Parathyroid adenoma (tissue), 2 donors: ENCODE data around the gene CASP7.

Source experiments
- H2AFZ ChIP-seq: fragments of 300-600 bp; sonication (generic); one replicate; pipeline ENCODE4 v1.7.0; 2017; ENCODE audit warnings: antibody characterized with exemption, mild to moderate bottlenecking
- H3K27ac ChIP-seq: fragments of 300-600 bp; sonication (generic); one replicate; pipeline ENCODE4 v1.7.0; 2017
- H3K27me3 ChIP-seq: fragments of 300-600 bp; sonication (generic); one replicate; pipeline ENCODE4 v1.7.0; 2017; ENCODE audit warnings: low read length; ENCODE audit not compliant: control insufficient read depth, insufficient read depth
- H3K36me3 ChIP-seq: fragments of 300-600 bp; sonication (generic); one replicate; pipeline ENCODE4 v1.7.0; 2017; ENCODE audit warnings: low read length; ENCODE audit not compliant: control insufficient read depth, insufficient read depth
- H3K4me1 ChIP-seq: fragments of 300-600 bp; sonication (generic); one replicate; pipeline ENCODE4 v1.7.0; 2017; ENCODE audit warnings: control low read depth
- H3K4me2 ChIP-seq: fragments of 300-600 bp; sonication (generic); one replicate; pipeline ENCODE4 v1.7.0; 2017; ENCODE audit warnings: low read length
- H3K4me3 ChIP-seq: fragments of 300-600 bp; sonication (generic); one replicate; pipeline ENCODE4 v1.7.0; 2017; ENCODE audit warnings: low read depth, low read length
- H3K79me2 ChIP-seq: fragments of 300-600 bp; sonication (generic); one replicate; pipeline ENCODE4 v1.7.0; 2017; ENCODE audit warnings: control low read depth
- H3K9ac ChIP-seq: fragments of 300-600 bp; sonication (generic); one replicate; pipeline ENCODE4 v1.7.0; 2017; ENCODE audit warnings: mild to moderate bottlenecking
- H3K9me3 ChIP-seq: fragments of 300-600 bp; sonication (generic); one replicate; pipeline ENCODE4 v1.7.0; 2017; ENCODE audit warnings: low read length; ENCODE audit not compliant: control insufficient read depth
- TF ChIP-seq, protein P1 (sequence below): fragments of 300-600 bp; sonication (generic); IDR thresholded peaks from one replicate; pipeline ENCODE4 v1.7.0; 2017; ENCODE audit warnings: antibody characterized with exemption, mild to moderate bottlenecking
- donor health status: primary hyperparathyroidism.

The CASP7 gene

DNA sequence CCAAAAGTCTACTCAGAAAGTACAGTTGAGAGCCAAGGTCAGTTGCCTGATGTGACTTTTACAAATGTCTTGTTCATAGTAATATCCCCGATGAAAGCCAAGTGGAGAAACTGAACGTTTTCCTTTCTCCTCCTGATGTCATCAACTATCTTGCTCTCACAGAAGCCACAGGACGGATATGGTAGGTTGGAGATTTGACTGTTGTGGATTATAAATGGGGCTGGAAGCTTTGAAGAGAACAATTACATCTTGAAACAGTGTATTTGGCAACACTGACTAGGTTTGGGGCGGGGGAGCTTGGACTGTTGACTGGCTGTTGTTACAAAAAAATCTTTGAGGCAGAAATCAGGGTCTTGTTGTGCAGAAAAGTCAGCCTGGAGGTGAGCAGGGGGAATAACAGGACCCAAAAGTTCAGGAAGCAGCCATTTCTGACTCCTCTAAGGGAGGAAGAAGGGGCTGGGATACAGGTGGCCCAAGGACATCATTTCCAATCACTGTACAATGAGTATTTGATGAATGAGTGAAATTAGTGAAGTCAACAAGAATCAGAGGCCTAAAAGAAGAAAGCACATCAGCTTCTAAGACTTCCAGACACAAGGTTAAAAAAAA is 96.1 kb downstream of the CASP7 start:
- Histone ChIP-seq H3K4me2 (no peak overlapping the region), H3K9me3 (no peaks in the 10 kb centered on the region), H3K4me3 (no peak overlapping the region), H2AFZ (no peak overlapping the region), H3K9ac (no peak overlapping the region), H3K79me2 (no peaks in the 10 kb centered on the region), H3K27ac (no peak overlapping the region), H3K4me1 (no peaks in the 10 kb centered on the region), H3K27me3 (no peaks in the 10 kb centered on the region), H3K36me3 (no peaks in the 10 kb centered on the region)
- TF ChIP-seq, protein P1, sequence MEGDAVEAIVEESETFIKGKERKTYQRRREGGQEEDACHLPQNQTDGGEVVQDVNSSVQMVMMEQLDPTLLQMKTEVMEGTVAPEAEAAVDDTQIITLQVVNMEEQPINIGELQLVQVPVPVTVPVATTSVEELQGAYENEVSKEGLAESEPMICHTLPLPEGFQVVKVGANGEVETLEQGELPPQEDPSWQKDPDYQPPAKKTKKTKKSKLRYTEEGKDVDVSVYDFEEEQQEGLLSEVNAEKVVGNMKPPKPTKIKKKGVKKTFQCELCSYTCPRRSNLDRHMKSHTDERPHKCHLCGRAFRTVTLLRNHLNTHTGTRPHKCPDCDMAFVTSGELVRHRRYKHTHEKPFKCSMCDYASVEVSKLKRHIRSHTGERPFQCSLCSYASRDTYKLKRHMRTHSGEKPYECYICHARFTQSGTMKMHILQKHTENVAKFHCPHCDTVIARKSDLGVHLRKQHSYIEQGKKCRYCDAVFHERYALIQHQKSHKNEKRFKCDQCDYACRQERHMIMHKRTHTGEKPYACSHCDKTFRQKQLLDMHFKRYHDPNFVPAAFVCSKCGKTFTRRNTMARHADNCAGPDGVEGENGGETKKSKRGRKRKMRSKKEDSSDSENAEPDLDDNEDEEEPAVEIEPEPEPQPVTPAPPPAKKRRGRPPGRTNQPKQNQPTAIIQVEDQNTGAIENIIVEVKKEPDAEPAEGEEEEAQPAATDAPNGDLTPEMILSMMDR = no peak

DNA sequence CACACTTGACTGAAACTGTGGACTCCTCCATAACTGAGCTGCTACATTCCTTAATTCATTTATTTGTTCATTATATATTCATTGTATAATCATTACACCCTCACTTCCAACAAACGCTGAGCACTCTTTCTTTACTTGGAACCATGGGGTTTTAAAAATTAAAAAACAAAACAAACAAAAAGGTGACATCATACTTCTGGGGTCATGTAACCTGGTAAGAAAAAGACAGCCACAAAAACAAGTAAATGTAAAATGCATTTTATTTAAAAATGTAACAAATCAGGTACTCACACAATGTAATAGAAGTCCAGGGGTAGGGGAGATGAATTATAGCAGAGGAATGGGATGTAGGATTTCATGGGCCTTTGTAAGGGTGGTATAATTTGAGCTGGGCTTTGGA is 96.8 kb downstream of the CASP7 start:
- no peak overlapping the region for H3K9ac ChIP-seq
- H2AFZ ChIP-seq = no peak overlapping the region
- H3K4me3 ChIP-seq = no peak overlapping the region
- no peaks in the 10 kb centered on the region for H3K27me3 ChIP-seq
- no peak overlapping the region for H3K4me2 ChIP-seq
- no peaks in the 10 kb centered on the region for H3K79me2 ChIP-seq
- no peak overlapping the region for H3K27ac ChIP-seq
- TF ChIP-seq, protein P1 = no peak
- no peaks in the 10 kb centered on the region for H3K9me3 ChIP-seq
- no peaks in the 10 kb centered on the region for H3K4me1 ChIP-seq
- no peaks in the 10 kb centered on the region for H3K36me3 ChIP-seq
